Astrocyte (in vitro differentiated cells and primary cell): ENCODE data around the gene ZNF454. TPM values are rescaled to one million over a fixed set of nuclear protein-coding genes. Genes with fewer than 3 reads are reported as not detected.

Experiments used
- DNase-seq: peaks from one replicate; pipeline ENCODE4 v3.0.0-alpha.2; 2010; ENCODE audit warnings: low read depth
- FAIRE-seq: peaks from 2 replicates; lab custom pipeline; 2011; peaks lifted over from hg19 to GRCh38; lab: Jason Lieb, UNC
- H2AFZ ChIP-seq: 2 replicates; pipeline ENCODE4 v1.6.0; 2012; ENCODE audit warnings: low read depth, low read length, inconsistent platforms
- H3K27ac ChIP-seq: 2 replicates; pipeline ENCODE4 v1.5.1; 2011; ENCODE audit warnings: low read depth, low read length, inconsistent platforms
- H3K27me3 ChIP-seq: 2 replicates; pipeline ENCODE4 v1.6.0; 2011; ENCODE audit warnings: low read length, inconsistent platforms; ENCODE audit not compliant: insufficient read depth
- H3K36me3 ChIP-seq: 2 replicates; pipeline ENCODE4 v1.5.1; 2011; ENCODE audit warnings: low read length, inconsistent platforms; ENCODE audit not compliant: insufficient read depth
- H3K4me1 ChIP-seq: 2 replicates; pipeline ENCODE4 v1.5.1; 2011; ENCODE audit warnings: low read length, inconsistent platforms; ENCODE audit not compliant: insufficient read depth
- H3K4me2 ChIP-seq: 2 replicates; pipeline ENCODE4 v1.6.0; 2012; ENCODE audit warnings: low read length, inconsistent platforms
- H3K4me3 ChIP-seq: 2 replicates; pipeline ENCODE4 v1.5.1; 2011; ENCODE audit warnings: low read depth, mild to moderate bottlenecking, low read length, inconsistent platforms; ENCODE audit not compliant: insufficient read depth
- H3K79me2 ChIP-seq: 2 replicates; pipeline ENCODE4 v1.6.0; 2012; ENCODE audit warnings: mild to moderate bottlenecking, low read length, inconsistent platforms; ENCODE audit not compliant: insufficient read depth
- H3K9ac ChIP-seq: 2 replicates; pipeline ENCODE4 v1.6.0; 2012; ENCODE audit warnings: mild to moderate bottlenecking, low read length, inconsistent platforms
- H3K9me3 ChIP-seq: 2 replicates; pipeline ENCODE4 v1.5.1; 2012; ENCODE audit warnings: low read depth, mild to moderate bottlenecking, low read length, inconsistent platforms; ENCODE audit not compliant: insufficient read depth
- H4K20me1 ChIP-seq: 2 replicates; pipeline ENCODE4 v1.6.0; 2012; ENCODE audit warnings: low read length, inconsistent platforms; ENCODE audit not compliant: insufficient read depth
- H3K27ac Mint-ChIP-seq: one replicate; pipeline ENCODE4 v1.8.0; 2021; ENCODE audit warnings: mild to moderate bottlenecking, mixed read lengths; ENCODE audit not compliant: unreplicated experiment
- H3K27me3 Mint-ChIP-seq: one replicate; pipeline ENCODE4 v1.8.0; 2021; ENCODE audit warnings: low read depth, mixed read lengths; ENCODE audit not compliant: unreplicated experiment
- H3K36me3 Mint-ChIP-seq: one replicate; pipeline ENCODE4 v1.8.0; 2021; ENCODE audit warnings: low read depth, mixed read lengths; ENCODE audit not compliant: unreplicated experiment
- H3K4me1 Mint-ChIP-seq: one replicate; pipeline ENCODE4 v1.8.0; 2021; ENCODE audit warnings: low read depth, mixed read lengths; ENCODE audit not compliant: unreplicated experiment
- H3K4me3 Mint-ChIP-seq: one replicate; pipeline ENCODE4 v1.8.0; 2021; ENCODE audit warnings: mild to moderate bottlenecking, moderate library complexity, mixed read lengths; ENCODE audit not compliant: unreplicated experiment
- H3K9me3 Mint-ChIP-seq: one replicate; pipeline ENCODE4 v1.8.0; 2021; ENCODE audit warnings: mild to moderate bottlenecking, mixed read lengths; ENCODE audit not compliant: unreplicated experiment
- EZH2 ChIP-seq: IDR thresholded peaks from 2 replicates; pipeline ENCODE4 v1.6.1; 2012; ENCODE audit warnings: mild to moderate bottlenecking, low read length, inconsistent platforms; ENCODE audit not compliant: insufficient read depth
- total RNA-seq: library from RNA; stranded (reverse); gene quantifications from 2 replicates; pipeline ENCODE4 v1.2.1, GENCODE V29; 2021
- TF ChIP-seq, protein P1 (sequence below): IDR thresholded peaks from 2 replicates; pipeline ENCODE4 v1.5.1; 2011; ENCODE audit warnings: low read depth, mild to moderate bottlenecking, inconsistent platforms, low read length, moderate library complexity; ENCODE audit not compliant: insufficient read depth

Gene ZNF454
- total RNA-seq, 1 donor from 2014 or later = not detected

DNA sequence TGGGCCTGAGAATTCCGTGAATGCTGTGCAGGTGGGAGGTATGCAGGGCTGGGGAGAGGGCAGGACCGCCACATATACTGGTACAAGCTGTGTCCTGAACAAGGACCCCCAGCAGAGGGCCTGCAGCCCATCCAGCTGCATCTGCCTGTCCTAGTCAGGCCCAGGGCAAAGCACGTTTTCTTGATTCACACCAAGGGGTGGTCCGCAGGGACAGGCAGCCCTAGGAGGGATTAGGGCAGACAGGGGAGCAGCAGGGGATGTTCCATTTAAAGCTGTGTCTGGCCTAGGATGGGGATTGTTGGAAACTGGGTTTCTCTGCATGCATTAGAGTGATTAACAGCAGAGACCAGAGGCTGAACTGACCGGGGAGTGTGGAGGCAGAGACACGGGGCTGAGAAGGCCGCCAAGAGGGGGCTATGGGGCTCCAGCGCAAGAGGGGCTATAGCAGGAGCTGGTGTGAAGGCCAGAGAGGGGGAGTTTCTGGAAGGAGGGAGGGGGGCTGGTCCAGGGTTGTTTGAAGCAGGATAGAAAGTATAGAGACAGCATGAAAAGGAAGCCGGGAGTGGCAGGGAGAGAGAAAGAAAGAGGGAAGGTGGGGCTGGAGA, 51.4 kb downstream of the ZNF454 start:
- H3K36me3 Mint-ChIP-seq = peaks cover 2% of the 10 kb centered on the region
- DNase-seq = no peak
- peaks cover 25% of the 10 kb centered on the region for H3K9me3 ChIP-seq
- no peak overlapping the region for H3K4me3 Mint-ChIP-seq
- peaks cover 3% of the 10 kb centered on the region for H3K4me1 Mint-ChIP-seq
- H3K4me1 ChIP-seq = no peaks in the 10 kb centered on the region
- FAIRE-seq = no peak
- H3K27ac Mint-ChIP-seq = no peak overlapping the region
- no peak overlapping the region for H3K9ac ChIP-seq
- no peak overlapping the region for H3K27ac ChIP-seq
- H3K4me3 ChIP-seq = no peak overlapping the region
- H2AFZ ChIP-seq = no peak overlapping the region
- H3K79me2 ChIP-seq = no peaks in the 10 kb centered on the region
- H3K4me2 ChIP-seq = no peak overlapping the region
- peaks cover 3% of the 10 kb centered on the region for H3K27me3 ChIP-seq
- H3K9me3 Mint-ChIP-seq = peaks cover 43% of the 10 kb centered on the region
- TF ChIP-seq EZH2 = no peak
- TF ChIP-seq, protein P1, sequence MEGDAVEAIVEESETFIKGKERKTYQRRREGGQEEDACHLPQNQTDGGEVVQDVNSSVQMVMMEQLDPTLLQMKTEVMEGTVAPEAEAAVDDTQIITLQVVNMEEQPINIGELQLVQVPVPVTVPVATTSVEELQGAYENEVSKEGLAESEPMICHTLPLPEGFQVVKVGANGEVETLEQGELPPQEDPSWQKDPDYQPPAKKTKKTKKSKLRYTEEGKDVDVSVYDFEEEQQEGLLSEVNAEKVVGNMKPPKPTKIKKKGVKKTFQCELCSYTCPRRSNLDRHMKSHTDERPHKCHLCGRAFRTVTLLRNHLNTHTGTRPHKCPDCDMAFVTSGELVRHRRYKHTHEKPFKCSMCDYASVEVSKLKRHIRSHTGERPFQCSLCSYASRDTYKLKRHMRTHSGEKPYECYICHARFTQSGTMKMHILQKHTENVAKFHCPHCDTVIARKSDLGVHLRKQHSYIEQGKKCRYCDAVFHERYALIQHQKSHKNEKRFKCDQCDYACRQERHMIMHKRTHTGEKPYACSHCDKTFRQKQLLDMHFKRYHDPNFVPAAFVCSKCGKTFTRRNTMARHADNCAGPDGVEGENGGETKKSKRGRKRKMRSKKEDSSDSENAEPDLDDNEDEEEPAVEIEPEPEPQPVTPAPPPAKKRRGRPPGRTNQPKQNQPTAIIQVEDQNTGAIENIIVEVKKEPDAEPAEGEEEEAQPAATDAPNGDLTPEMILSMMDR = no peak
- H4K20me1 ChIP-seq = no peaks in the 10 kb centered on the region
- H3K27me3 Mint-ChIP-seq = peaks cover 43% of the 10 kb centered on the region
- no peaks in the 10 kb centered on the region for H3K36me3 ChIP-seq

DNA sequence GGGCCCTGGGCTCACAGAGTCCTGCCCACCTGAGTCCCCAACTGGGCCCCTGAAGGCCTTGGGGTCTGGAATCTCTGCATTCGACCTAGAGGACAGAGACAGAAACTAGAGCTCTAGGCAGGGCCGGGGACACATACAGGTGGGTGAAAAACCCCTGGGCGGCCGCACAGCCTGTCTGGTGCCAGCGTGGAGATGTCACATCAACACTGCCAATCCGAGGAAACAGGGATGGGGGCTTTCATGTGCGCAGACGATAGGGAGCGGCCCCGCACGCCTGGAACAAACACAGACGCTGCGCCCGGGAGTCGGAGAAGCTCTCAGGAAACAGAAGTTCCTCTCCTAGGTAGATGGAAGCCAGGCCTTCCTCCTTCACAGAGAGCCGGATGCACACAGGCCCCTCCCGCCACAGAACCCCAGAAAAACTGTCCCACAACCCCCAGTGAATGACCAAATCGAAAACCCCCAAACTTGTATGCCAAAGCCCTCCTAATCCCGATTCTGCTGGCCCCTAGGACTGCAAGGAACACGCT, 52.3 kb downstream of the ZNF454 start:
- Histone ChIP-seq H3K79me2 (no peaks in the 10 kb centered on the region), H3K36me3 (no peaks in the 10 kb centered on the region), H3K27me3 (peaks cover 3% of the 10 kb centered on the region), H4K20me1 (no peaks in the 10 kb centered on the region), H3K27ac (no peak overlapping the region), H3K9ac (no peak overlapping the region), H3K4me3 (no peak overlapping the region), H3K9me3 (peaks cover 20% of the 10 kb centered on the region), H2AFZ (no peak overlapping the region), H3K4me2 (no peak overlapping the region), H3K4me1 (no peaks in the 10 kb centered on the region)
- FAIRE-seq (no peak), DNase-seq (no peak)
- peaks cover 2% of the 10 kb centered on the region for H3K36me3 Mint-ChIP-seq
- no peak overlapping the region for H3K27ac Mint-ChIP-seq
- peaks cover 44% of the 10 kb centered on the region for H3K9me3 Mint-ChIP-seq
- H3K4me1 Mint-ChIP-seq = peaks cover 3% of the 10 kb centered on the region
- peaks cover 51% of the 10 kb centered on the region for H3K27me3 Mint-ChIP-seq
- no peak overlapping the region for H3K4me3 Mint-ChIP-seq
- TF ChIP-seq, protein P1 = no peak
- no peak for TF ChIP-seq EZH2

DNA sequence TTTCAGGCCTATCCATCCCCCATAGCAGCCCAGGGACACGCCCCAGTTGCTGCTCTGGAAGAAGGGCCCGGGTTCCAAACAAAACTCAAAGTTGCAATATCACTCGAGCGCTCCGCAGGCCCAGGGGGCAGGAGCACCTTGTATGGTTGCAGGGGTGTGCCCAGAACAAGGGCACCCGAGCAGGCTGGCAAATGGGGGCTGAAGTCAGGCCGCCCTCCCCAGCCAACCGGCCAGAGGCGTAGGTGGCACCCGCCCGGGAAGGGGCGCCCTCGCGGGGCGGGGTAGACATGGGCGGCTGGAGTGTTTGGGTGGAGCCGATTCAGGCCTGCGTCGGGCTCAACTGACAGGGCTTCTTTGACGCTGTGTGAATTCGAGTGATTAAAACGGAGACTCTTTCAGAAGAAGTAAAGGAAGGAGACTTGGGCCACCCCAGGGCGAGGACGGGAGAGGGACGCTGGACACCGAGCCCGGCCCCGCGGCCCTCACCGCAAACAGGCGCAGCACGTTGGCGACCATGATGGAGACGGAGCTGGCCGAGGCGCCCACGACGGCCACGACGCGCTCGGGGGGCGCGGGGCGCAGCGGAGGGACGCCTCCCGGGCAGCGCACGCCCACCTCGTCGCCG, 53.1 kb downstream of the ZNF454 start:
- Mint-ChIP-seq H3K4me1 (peaks cover 3% of the 10 kb centered on the region), H3K27ac (no peak overlapping the region), H3K9me3 (peaks cover 42% of the 10 kb centered on the region), H3K36me3 (peaks cover 2% of the 10 kb centered on the region), H3K4me3 (no peak overlapping the region), H3K27me3 (peaks cover 57% of the 10 kb centered on the region)
- Histone ChIP-seq H3K79me2 (no peaks in the 10 kb centered on the region), H3K27me3 (peaks cover 3% of the 10 kb centered on the region), H3K9me3 (peaks cover 14% of the 10 kb centered on the region), H3K4me1 (no peaks in the 10 kb centered on the region), H3K4me3 (no peak overlapping the region), H3K36me3 (no peaks in the 10 kb centered on the region), H3K27ac (no peak overlapping the region), H2AFZ (no peak overlapping the region), H3K9ac (no peak overlapping the region), H3K4me2 (no peak overlapping the region), H4K20me1 (no peaks in the 10 kb centered on the region)
- DNase-seq = no peak
- no peak for TF ChIP-seq EZH2
- TF ChIP-seq, protein P1 = no peak
- no peak for FAIRE-seq
